ENCODE data around the gene ABHD6. TPM values are rescaled to one million over a fixed set of nuclear protein-coding genes. Genes with fewer than 3 reads are reported as not detected.

The ABHD6 gene
- total RNA-seq, 2 donors from 2014 or later: 13.2 to 16.9 TPM

DNA sequence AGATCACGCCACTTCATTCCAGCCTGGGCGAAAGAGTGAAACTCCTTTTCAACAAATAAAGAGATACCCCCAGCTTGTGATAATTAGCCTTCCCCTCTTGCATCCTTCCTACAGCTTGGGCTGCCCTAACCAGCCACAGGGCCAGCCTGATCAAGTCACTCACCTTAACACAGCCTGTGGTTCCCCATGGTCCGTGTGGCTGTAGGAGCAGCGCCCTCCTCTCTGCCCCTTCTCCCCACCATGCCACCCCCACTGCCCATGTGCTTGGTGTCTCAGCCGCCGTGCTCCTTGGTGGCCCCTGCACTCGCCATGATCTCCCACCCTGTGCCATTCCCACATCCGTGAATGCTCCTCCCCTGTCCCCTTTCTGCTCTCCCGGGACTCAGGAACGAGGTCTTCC lies 55.3 kb downstream of the ABHD6 start:
- no peaks in the 10 kb centered on the region for H3K27me3 ChIP-seq (replicated peaks; ENCODE audit: insufficient read depth)
- H3K4me3 ChIP-seq: no peak overlapping the region
- intact Hi-C loops (cut with DNase I): no loop called here

DNA sequence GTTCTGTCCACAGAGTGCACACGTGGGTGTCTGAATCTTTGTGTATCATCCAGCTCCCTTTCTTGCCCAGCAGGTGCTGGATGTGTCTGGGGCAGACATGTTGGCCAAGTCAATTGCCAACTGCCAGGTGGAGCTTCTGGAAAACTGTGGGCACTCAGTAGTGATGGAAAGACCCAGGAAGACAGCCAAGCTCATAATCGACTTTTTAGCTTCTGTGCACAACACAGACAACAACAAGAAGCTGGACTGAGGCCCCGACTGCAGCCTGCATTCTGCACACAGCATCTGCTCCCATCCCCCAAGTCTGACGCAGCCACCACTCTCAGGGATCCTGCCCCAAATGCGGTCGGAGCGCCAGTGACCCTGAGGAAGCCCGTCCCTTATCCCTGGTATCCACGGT lies 55.9 kb downstream of the ABHD6 start:
- Histone ChIP-seq H3K27me3 (replicated peaks; ENCODE audit: insufficient read depth) (no peaks in the 10 kb centered on the region), H3K4me3 (no peak overlapping the region), H3K9me3 (no peaks in the 10 kb centered on the region), H3K36me3 (no peaks in the 10 kb centered on the region), H3K4me1 (replicated peaks) (no peaks in the 10 kb centered on the region), H3K27ac (no peak overlapping the region)
- WGBS: 76% methylated on average over 9 of the region's 9 CpGs
- intact Hi-C loops (cut with DNase I): no loop called here
- DNase-seq (ENCODE audit: low spot score): no peak
- TF ChIP-seq POLR2AphosphoS5 (IDR thresholded peaks at IDR 0.05): no peak
- no peak for TF ChIP-seq POLR2A (IDR thresholded peaks at IDR 0.05)
- TF ChIP-seq, protein P1, sequence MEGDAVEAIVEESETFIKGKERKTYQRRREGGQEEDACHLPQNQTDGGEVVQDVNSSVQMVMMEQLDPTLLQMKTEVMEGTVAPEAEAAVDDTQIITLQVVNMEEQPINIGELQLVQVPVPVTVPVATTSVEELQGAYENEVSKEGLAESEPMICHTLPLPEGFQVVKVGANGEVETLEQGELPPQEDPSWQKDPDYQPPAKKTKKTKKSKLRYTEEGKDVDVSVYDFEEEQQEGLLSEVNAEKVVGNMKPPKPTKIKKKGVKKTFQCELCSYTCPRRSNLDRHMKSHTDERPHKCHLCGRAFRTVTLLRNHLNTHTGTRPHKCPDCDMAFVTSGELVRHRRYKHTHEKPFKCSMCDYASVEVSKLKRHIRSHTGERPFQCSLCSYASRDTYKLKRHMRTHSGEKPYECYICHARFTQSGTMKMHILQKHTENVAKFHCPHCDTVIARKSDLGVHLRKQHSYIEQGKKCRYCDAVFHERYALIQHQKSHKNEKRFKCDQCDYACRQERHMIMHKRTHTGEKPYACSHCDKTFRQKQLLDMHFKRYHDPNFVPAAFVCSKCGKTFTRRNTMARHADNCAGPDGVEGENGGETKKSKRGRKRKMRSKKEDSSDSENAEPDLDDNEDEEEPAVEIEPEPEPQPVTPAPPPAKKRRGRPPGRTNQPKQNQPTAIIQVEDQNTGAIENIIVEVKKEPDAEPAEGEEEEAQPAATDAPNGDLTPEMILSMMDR (IDR thresholded peaks at IDR 0.05): no peak

More for the DNA sequence above, 55.3 kb downstream of the ABHD6 start:
- whole genome bisulfite sequencing: 90% methylated on average over 10 of the region's 10 CpGs
- Histone ChIP-seq H3K27ac (no peak overlapping the region), H3K4me1 (replicated peaks) (no peaks in the 10 kb centered on the region), H3K36me3 (no peaks in the 10 kb centered on the region), H3K9me3 (no peaks in the 10 kb centered on the region)
- no peak for DNase-seq (ENCODE audit: low spot score)
- TF ChIP-seq POLR2A (IDR thresholded peaks at IDR 0.05) (no peak), POLR2AphosphoS5 (IDR thresholded peaks at IDR 0.05) (no peak)
- TF ChIP-seq, protein P1 (IDR thresholded peaks at IDR 0.05): no peak

DNA sequence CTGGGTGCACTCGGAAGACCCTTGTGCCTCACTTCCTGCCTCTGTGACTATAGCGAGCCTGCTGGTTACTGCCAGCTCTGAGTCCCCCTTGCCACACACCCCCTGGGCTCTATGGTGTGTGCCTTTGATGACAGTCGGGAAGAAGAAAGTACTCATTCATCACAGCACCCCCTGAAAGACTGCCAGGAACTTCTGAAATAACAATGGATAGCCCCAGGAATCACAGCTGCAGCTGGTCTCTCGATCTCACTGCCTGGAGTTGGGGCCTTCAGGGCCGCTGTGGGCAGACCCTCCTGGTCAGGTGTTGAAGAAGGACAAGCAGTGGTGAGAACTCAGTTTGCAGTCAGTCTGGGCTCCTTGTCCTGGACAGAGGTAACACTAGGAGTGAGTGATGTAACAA lies 58.7 kb downstream of the ABHD6 start:
- Histone ChIP-seq H3K27ac (no peak overlapping the region), H3K27me3 (replicated peaks; ENCODE audit: insufficient read depth) (no peaks in the 10 kb centered on the region), H3K4me3 (no peak overlapping the region), H3K9me3 (no peaks in the 10 kb centered on the region), H3K36me3 (no peaks in the 10 kb centered on the region), H3K4me1 (replicated peaks) (no peaks in the 10 kb centered on the region)
- no peak for DNase-seq (ENCODE audit: low spot score)
- intact Hi-C loops (cut with DNase I): loop anchor here (5.0 kb wide), 2 partner anchors 59 to 119 kb away; partner anchors contain the start of gene ABHD6
- TF ChIP-seq, protein P1 (IDR thresholded peaks at IDR 0.05): no peak
- TF ChIP-seq POLR2AphosphoS5 (IDR thresholded peaks at IDR 0.05) (no peak), POLR2A (IDR thresholded peaks at IDR 0.05) (no peak)
- WGBS: 46% methylated on average over 5 of the region's 5 CpGs

- Histone ChIP-seq H3K27me3 (replicated peaks; ENCODE audit: insufficient read depth) (no peaks in the 10 kb centered on the region), H3K36me3 (no peaks in the 10 kb centered on the region), H3K4me1 (replicated peaks) (no peaks in the 10 kb centered on the region), H3K9me3 (no peaks in the 10 kb centered on the region), H3K4me3 (no peak overlapping the region), H3K27ac (no peak overlapping the region)
- no peak for DNase-seq (ENCODE audit: low spot score)
- WGBS: 64% methylated on average over 6 of the region's 6 CpGs
- intact Hi-C loops (cut with DNase I): loop anchor here (5.0 kb wide), 2 partner anchors 60 to 120 kb away; partner anchors contain the start of gene ABHD6
- TF ChIP-seq POLR2AphosphoS5 (IDR thresholded peaks at IDR 0.05): no peak
- TF ChIP-seq, protein P1 (IDR thresholded peaks at IDR 0.05): no peak
- TF ChIP-seq POLR2A (IDR thresholded peaks at IDR 0.05): no peak
Observed at GRCh38 chr3:58296843-58297242, 59.3 kb downstream of the ABHD6 start.

- no peaks in the 10 kb centered on the region for H3K36me3 ChIP-seq
- 76% methylated on average over 3 of the region's 3 CpGs for WGBS
- DNase-seq (ENCODE audit: low spot score): no peak
- TF ChIP-seq POLR2A (IDR thresholded peaks at IDR 0.05): no peak
- TF ChIP-seq POLR2AphosphoS5 (IDR thresholded peaks at IDR 0.05): no peak
- TF ChIP-seq, protein P1 (IDR thresholded peaks at IDR 0.05): no peak
- intact Hi-C loops (cut with DNase I): loop anchor here (2.0 to 5.0 kb wide), 3 partner anchors 61 to 121 kb away; partner anchors contain the start of gene ABHD6
- H3K4me1 ChIP-seq (replicated peaks): no peaks in the 10 kb centered on the region
- no peak overlapping the region for H3K4me3 ChIP-seq
- H3K27ac ChIP-seq: no peak overlapping the region
- H3K9me3 ChIP-seq: no peaks in the 10 kb centered on the region
- H3K27me3 ChIP-seq (replicated peaks; ENCODE audit: insufficient read depth): no peaks in the 10 kb centered on the region
Observed at GRCh38 chr3:58298190-58298589, 60.6 kb downstream of the ABHD6 start.

Measured in prostate gland (tissue), 2 donors.